Heart left ventricle (tissue), 13 donors: ENCODE measurements around the gene KLHL15.

ENCODE experiments used
- CTCF ChIP-seq, 12 donors: fragments of 200-600 bp; sonication (generic) in 4 of 12; IDR thresholded peaks; one replicate each; pipeline versions ENCODE4 v1.5.0 to v1.8.0; 2018 to 2022; ENCODE audit warnings: antibody characterized with exemption in 12 of 12, mild to moderate bottlenecking in 5 of 12
- POLR2A ChIP-seq, 2 donors: fragments of 450-650 bp; IDR thresholded peaks; one replicate each; pipeline ENCODE4 v1.6.1; 2017; ENCODE audit warnings: antibody characterized with exemption in 2 of 2, mild to moderate bottlenecking in 2 of 2, moderate library complexity in 2 of 2
- donor health status: ischemic (EF 13 %, LVEDD 7.1; RV severe dilation, severe dysfunction).
- donor health status: DM: no; HTN: yes; CAD: no.
- donor health status: DM: no; HTN: no; CAD: no.
- donor health status: ischemic (EF 25% LVEDD 6.9; RV normal size, moderate dysfunction).
- donor health status: ischemic (EF 25% LVEDD 5.7; RV mildly dilated, moderate dysfunction).
- donor health status: ischemic (EF 35%, LVEDD 5.7; RV mildly dilated, moderate dysfunction).
- donor health status: nonischemic (EF 11% LVEDD 7.7; RV severe dilation, severe dysfunction).
- donor health status: DM: yes; HTN: yes; CAD: no.
- donor health status: PGD.
- donor health status: ischemic (EF 29% LVEDD 5.4; RV normal size, mild dysfunction).
- donor health status: nonischemic (EF 23%, LVEDD 6.1; RV moderate dilation, normal function).

GRCh38 chrX:23954396-23954795 is 72.6 kb downstream of the KLHL15 start:
- TF ChIP-seq CTCF (IDR thresholded peaks at IDR 0.05), result no peak
- no peak for TF ChIP-seq POLR2A (IDR thresholded peaks at IDR 0.05)
